Endothelial cell of umbilical vein (primary cell): Measurements from ENCODE around the gene FER. TPM values are rescaled to one million over a fixed set of nuclear protein-coding genes. Genes with fewer than 3 reads are reported as not detected.

Experiments
- BruUV-seq: library from RNA; stranded (reverse); fragments of 400-500 nt; replicated peaks from 2 replicates; lab custom pipeline; 2021; lab: Mats Ljungman, UMichigan
- CTCF ChIA-PET: fragments of 300-600, 350-600 bp; sonication (Branson Sonifier 250); formaldehyde crosslinking; loops from one replicate; lab custom pipeline; 2021; ENCODE audit warnings: antibody characterized with exemption, inconsistent platforms; lab: Charles Lee
- POLR2A ChIA-PET: fragments of 300-600, 350-600 bp; sonication (Branson Sonifier 250); formaldehyde crosslinking; loops from one replicate; lab custom pipeline; 2021; ENCODE audit warnings: antibody characterized with exemption, inconsistent platforms; lab: Charles Lee
- DNase-seq: peaks from one replicate; pipeline ENCODE4 v3.0.0-alpha.2; 2011; ENCODE audit warnings: low read depth, low spot score
- FAIRE-seq: peaks from 2 replicates; lab custom pipeline; 2011; peaks lifted over from hg19 to GRCh38; lab: Jason Lieb, UNC
- H2AFZ ChIP-seq: 2 replicates; pipeline ENCODE4 v1.6.0; 2012; ENCODE audit warnings: low read depth, low read length, control low read depth, inconsistent platforms
- H3K27ac ChIP-seq: 2 replicates; pipeline ENCODE4 v1.5.1; 2011; ENCODE audit warnings: low read depth, mild to moderate bottlenecking, control low read depth, low read length, moderate library complexity; ENCODE audit not compliant: insufficient read depth
- H3K27me3 ChIP-seq, 2 experiments: 2 replicates each; pipeline versions ENCODE4 v1.6.0 to v1.6.1; 2011; ENCODE audit warnings: low read length in 2 of 2, mixed read lengths in 1 of 2; ENCODE audit not compliant: control insufficient read depth in 2 of 2, insufficient read depth in 2 of 2
- H3K36me3 ChIP-seq, 2 experiments: 2 replicates in 1 of 2; 3 replicates in 1 of 2; pipeline ENCODE4 v1.5.1; 2011; ENCODE audit warnings: low read length in 2 of 2, mild to moderate bottlenecking in 1 of 2, moderate library complexity in 1 of 2; ENCODE audit not compliant: control insufficient read depth in 2 of 2, insufficient read depth in 2 of 2; ENCODE audit errors: extremely low read depth in 1 of 2
- H3K4me1 ChIP-seq: 3 replicates; pipeline ENCODE4 v1.5.1; 2011; ENCODE audit warnings: mild to moderate bottlenecking, low read length; ENCODE audit not compliant: control insufficient read depth, insufficient read depth; ENCODE audit errors: extremely low read depth
- H3K4me2 ChIP-seq: 2 replicates; pipeline ENCODE4 v1.6.1; 2011; ENCODE audit warnings: low read length, control low read depth, mixed read lengths; ENCODE audit not compliant: insufficient read depth
- H3K4me3 ChIP-seq, 3 experiments: fragments of 200-600 bp in 1 of 3; sonication (generic), shearing (Covaris generic) in 1 of 3; replicated peaks in 1 of 3; 2 replicates each; pipeline ENCODE4 v1.5.1; 2011 to 2016; ENCODE audit warnings: control low read depth in 3 of 3, low read length in 3 of 3, mild to moderate bottlenecking in 2 of 3, inconsistent platforms in 1 of 3, low read depth in 1 of 3, moderate library complexity in 1 of 3; ENCODE audit not compliant: insufficient read depth in 1 of 3
- H3K79me2 ChIP-seq: 2 replicates; pipeline ENCODE4 v1.6.0; 2012; ENCODE audit warnings: low read length, inconsistent platforms; ENCODE audit not compliant: control insufficient read depth, insufficient read depth
- H3K9ac ChIP-seq: replicated peaks from 2 replicates; pipeline ENCODE3; 2011; ENCODE audit warnings: low read length, control low read depth; ENCODE audit not compliant: insufficient read depth; ENCODE audit errors: extremely low read depth
- H3K9me1 ChIP-seq: replicated peaks from 3 replicates; pipeline ENCODE4 v1.6.0; 2011; ENCODE audit warnings: mild to moderate bottlenecking, low read length; ENCODE audit not compliant: control insufficient read depth, insufficient read depth; ENCODE audit errors: extremely low read depth
- H3K9me3 ChIP-seq: replicated peaks from 2 replicates; pipeline ENCODE4 v1.5.1; 2012; ENCODE audit warnings: low read length, inconsistent platforms; ENCODE audit not compliant: control insufficient read depth, insufficient read depth
- H4K20me1 ChIP-seq: replicated peaks from 2 replicates; pipeline ENCODE3; 2011; ENCODE audit warnings: mild to moderate bottlenecking, low read length; ENCODE audit not compliant: control insufficient read depth, insufficient read depth; ENCODE audit errors: extremely low read depth
- CTCF ChIP-seq, 2 donors: IDR thresholded peaks; 1 replicate in 1 of 2; 2 replicates in 1 of 2; pipeline ENCODE4 v1.5.1; 2011; ENCODE audit warnings: low read length in 2 of 2, mild to moderate bottlenecking in 2 of 2, moderate library complexity in 2 of 2, control low read depth in 1 of 2, inconsistent platforms in 1 of 2, low read depth in 1 of 2; ENCODE audit not compliant: insufficient read depth in 1 of 2; ENCODE audit errors: extremely low read depth in 1 of 2
- EZH2 ChIP-seq: IDR thresholded peaks from 2 replicates; pipeline ENCODE4 v1.6.1; 2012; ENCODE audit warnings: borderline replicate concordance, low read depth, mild to moderate bottlenecking, moderate library complexity, low read length, inconsistent platforms; ENCODE audit not compliant: severe bottlenecking
- FOS ChIP-seq: IDR thresholded peaks from 2 replicates; pipeline ENCODE4 v1.6.1; 2011; ENCODE audit warnings: mild to moderate bottlenecking, low read length, moderate library complexity, borderline replicate concordance; ENCODE audit not compliant: insufficient read depth
- JUN ChIP-seq: IDR thresholded peaks from 2 replicates; pipeline ENCODE4 v1.6.1; 2011; ENCODE audit warnings: borderline replicate concordance, low read depth; ENCODE audit not compliant: insufficient read length, insufficient read depth
- MAX ChIP-seq: IDR thresholded peaks from 2 replicates; pipeline ENCODE4 v1.6.1; 2011; ENCODE audit not compliant: insufficient read depth, insufficient read length
- POLR2A ChIP-seq: IDR thresholded peaks from 2 replicates; pipeline ENCODE4 v1.6.1; 2012; ENCODE audit warnings: low read depth, mild to moderate bottlenecking, control low read depth, low read length
- POLR2AphosphoS5 ChIP-seq: IDR thresholded peaks from 2 replicates; pipeline ENCODE4 v1.6.1; 2012; ENCODE audit warnings: low read depth, mild to moderate bottlenecking, control low read depth, low read length, moderate library complexity; ENCODE audit not compliant: insufficient read depth
- dilution Hi-C: fragments of 300-500 bp; cut with MboI; formaldehyde crosslinking; loops from one replicate; pipeline ENCODE4 v1.15.0; 2019; ENCODE audit warnings: low sequenced_read_pairs; ENCODE audit not compliant: extremely low pct_ligation_motif_present
- intact Hi-C: fragments of 100-400 bp; cut with micrococcal nuclease; formaldehyde crosslinking; loops from one replicate; pipeline ENCODE4 v1.10.0; 2022
- polyA plus RNA-seq, 4 experiments: library from polyadenylated mRNA; depleted of rRNA in 3 of 4; stranded (reverse) in 3 of 4; unstranded in 1 of 4; fragments of >200 nt; gene quantifications; 2 replicates each; pipeline versions ENCODE4 v1.2.1 to v1.2.3, GENCODE V29; 2011 to 2012; ENCODE audit warnings: missing spikeins in 1 of 4
- total RNA-seq: library from RNA; stranded (reverse); gene quantifications from 2 replicates; pipeline ENCODE4 v1.2.3, GENCODE V29; 2021

The FER gene
- total and polyA plus RNA-seq, 2 donors (not counting 3 experiments of a cell fraction or from before 2014, with no cell fraction given): 2.3 to 27.5 TPM

GRCh38 chr5:109224276-109224882 lies 476.7 kb downstream of the FER start:
- no peak for FAIRE-seq
- Histone ChIP-seq H3K9me1 (no peaks in the 10 kb centered on the region), H3K4me3 (no peak overlapping the region), H3K9me3 (no peaks in the 10 kb centered on the region), H2AFZ (no peak overlapping the region), H3K4me2 (no peak overlapping the region), H3K79me2 (no peaks in the 10 kb centered on the region), H3K9ac (no peak overlapping the region), H3K4me1 (no peaks in the 10 kb centered on the region), H3K36me3 (no peaks in the 10 kb centered on the region), H3K27ac (no peak overlapping the region), H4K20me1 (no peaks in the 10 kb centered on the region), H3K27me3 (peaks cover 0 to 2% of the 10 kb centered on the region in 2 experiments)
- POLR2A ChIA-PET: no interaction called here
- DNase-seq: no peak
- intact Hi-C loops: no loop called here
- CTCF ChIA-PET: no interaction called here
- dilution Hi-C loops: no loop called here
- TF ChIP-seq JUN (no peak), POLR2A (no peak), MAX (no peak), FOS (no peak), POLR2AphosphoS5 (no peak), CTCF (IDR thresholded peaks at IDR 0.05; ENCODE audit: extremely low read depth in 1 of 2, insufficient read depth in 1 of 2, low read depth in 1 of 2, low read length in 2 of 2) (no peak), EZH2 (no peak)
- no TSS peak for BruUV-seq
